T-helper 1 cell treated with Interleukin-12 subunit alpha and Interleukin-12 subunit beta and Interleukin-4 antibody, amounts not matched to agents 30 μg/mL and 1 μg/mL, for 36 hours (primary cell): ENCODE measurements around the gene MAGI1.

Experiments used
- H3K27ac Mint-ChIP-seq: one replicate; pipeline ENCODE4 v1.8.0; 2021; ENCODE audit warnings: mild to moderate bottlenecking, mixed read lengths
- H3K27me3 Mint-ChIP-seq: one replicate; pipeline ENCODE4 v1.8.0; 2021; ENCODE audit warnings: low read depth, mixed read lengths
- H3K36me3 Mint-ChIP-seq: one replicate; pipeline ENCODE4 v1.8.0; 2021; ENCODE audit warnings: low read depth, mixed read lengths
- H3K4me1 Mint-ChIP-seq: one replicate; pipeline ENCODE4 v1.8.0; 2021; ENCODE audit warnings: low read depth, mixed read lengths
- H3K4me3 Mint-ChIP-seq: one replicate; pipeline ENCODE4 v1.8.0; 2021; ENCODE audit warnings: mild to moderate bottlenecking, moderate library complexity, mixed read lengths
- H3K9me3 Mint-ChIP-seq: one replicate; pipeline ENCODE4 v1.8.0; 2021; ENCODE audit warnings: mixed read lengths

The MAGI1 gene

DNA sequence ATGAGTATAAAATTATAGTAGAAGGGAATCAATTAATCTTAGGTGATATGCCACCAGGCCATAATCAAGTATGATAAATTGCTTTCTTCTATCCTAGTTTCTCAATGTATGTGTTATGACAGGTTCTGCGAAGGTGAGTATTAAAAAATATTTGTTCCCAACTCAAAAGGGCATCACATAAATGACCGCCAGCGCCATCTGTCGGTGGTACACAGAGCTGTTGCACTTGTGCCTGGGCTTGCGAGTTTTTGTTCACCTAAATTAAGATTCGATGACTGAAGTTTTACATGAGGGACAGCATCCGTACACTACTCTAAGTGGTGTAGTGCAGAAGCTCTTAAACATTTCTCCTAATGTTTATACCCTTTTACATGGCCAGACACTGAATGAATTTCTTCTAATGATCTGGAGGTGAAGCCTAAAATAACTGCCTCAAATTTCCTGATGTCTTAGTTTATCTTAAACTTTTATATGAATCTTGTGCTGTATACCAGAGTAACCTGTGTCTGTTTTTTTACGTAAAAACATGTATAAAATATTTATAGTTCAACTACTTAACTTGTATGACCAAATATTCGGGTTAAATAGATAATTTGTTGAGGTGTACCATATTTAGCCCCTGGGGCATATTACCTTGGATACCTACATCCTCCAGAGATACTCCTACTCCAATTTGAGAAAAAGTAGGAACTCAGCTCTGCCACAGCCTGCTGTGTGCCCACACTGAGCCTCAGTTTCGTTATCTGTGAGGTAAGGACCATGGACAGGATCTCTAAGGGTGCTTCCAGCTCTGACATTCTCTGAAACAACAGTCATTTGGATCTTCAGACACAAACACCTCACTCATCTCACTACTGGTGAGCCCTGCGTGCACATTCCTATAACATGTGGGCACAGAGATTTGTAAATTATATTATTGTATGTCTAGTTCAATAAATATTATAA, 365.6 kb downstream of the MAGI1 start:
- H3K9me3 Mint-ChIP-seq: no peaks in the 10 kb centered on the region
- H3K4me1 Mint-ChIP-seq: no peaks in the 10 kb centered on the region
- H3K36me3 Mint-ChIP-seq: no peaks in the 10 kb centered on the region
- no peaks in the 10 kb centered on the region for H3K27me3 Mint-ChIP-seq
- no peak overlapping the region for H3K4me3 Mint-ChIP-seq
- no peak overlapping the region for H3K27ac Mint-ChIP-seq

- Mint-ChIP-seq H3K27me3 (no peaks in the 10 kb centered on the region), H3K9me3 (no peaks in the 10 kb centered on the region), H3K4me1 (no peaks in the 10 kb centered on the region), H3K36me3 (no peaks in the 10 kb centered on the region), H3K4me3 (no peak overlapping the region), H3K27ac (no peak overlapping the region)
These were observed 366.7 kb downstream of the MAGI1 start for GRCh38 chr3:65672061-65672460.

DNA sequence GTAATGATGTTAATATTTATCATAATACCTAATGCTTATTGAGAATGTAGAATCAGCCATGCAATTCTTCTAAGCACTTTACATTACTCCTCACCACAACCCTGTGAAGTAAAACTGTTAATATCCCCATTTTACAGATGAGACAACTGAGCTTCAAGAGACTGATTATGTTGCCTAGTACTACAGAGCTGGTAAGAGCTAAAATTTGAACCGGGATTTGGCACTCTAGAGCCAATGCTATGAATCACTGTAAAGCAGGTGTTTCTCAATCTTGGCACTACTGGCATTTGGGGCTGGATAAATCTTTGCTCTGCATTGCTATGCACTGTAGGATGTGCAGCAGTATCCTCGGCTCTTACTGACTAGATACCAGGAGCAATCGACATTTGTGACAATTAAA, 367.7 kb downstream of the MAGI1 start:
- H3K27ac Mint-ChIP-seq: no peak overlapping the region
- H3K36me3 Mint-ChIP-seq: no peaks in the 10 kb centered on the region
- H3K9me3 Mint-ChIP-seq: no peaks in the 10 kb centered on the region
- H3K27me3 Mint-ChIP-seq: no peaks in the 10 kb centered on the region
- H3K4me1 Mint-ChIP-seq: no peaks in the 10 kb centered on the region
- H3K4me3 Mint-ChIP-seq: no peak overlapping the region

- Mint-ChIP-seq H3K9me3 (no peaks in the 10 kb centered on the region), H3K27me3 (no peaks in the 10 kb centered on the region), H3K36me3 (no peaks in the 10 kb centered on the region), H3K27ac (no peak overlapping the region), H3K4me1 (no peaks in the 10 kb centered on the region), H3K4me3 (no peak overlapping the region)
These were observed 369.4 kb downstream of the MAGI1 start for GRCh38 chr3:65669163-65669875.

DNA sequence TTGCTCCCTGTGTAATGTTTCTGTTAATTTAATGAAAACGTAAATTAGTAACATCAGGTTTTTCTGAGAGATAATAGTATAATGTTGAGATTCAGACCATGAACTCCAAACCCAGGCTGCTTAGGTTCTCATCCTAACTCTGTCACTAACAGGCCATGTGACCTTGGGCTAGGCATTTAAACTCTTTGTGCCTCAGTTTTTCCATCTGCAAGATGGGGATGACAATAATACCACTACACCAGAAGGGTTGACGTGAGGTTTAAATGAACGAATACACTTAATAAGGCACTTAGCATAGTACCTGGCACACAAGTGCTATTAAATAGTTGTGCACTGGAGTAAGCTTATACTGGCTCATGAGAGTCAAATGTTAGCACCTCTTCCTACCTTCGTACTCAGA, 370.8 kb downstream of the MAGI1 start:
- H3K9me3 Mint-ChIP-seq: no peaks in the 10 kb centered on the region
- H3K4me3 Mint-ChIP-seq: no peak overlapping the region
- no peaks in the 10 kb centered on the region for H3K36me3 Mint-ChIP-seq
- H3K27me3 Mint-ChIP-seq: no peaks in the 10 kb centered on the region
- no peak overlapping the region for H3K27ac Mint-ChIP-seq
- no peaks in the 10 kb centered on the region for H3K4me1 Mint-ChIP-seq

GRCh38 chr3:65666448-65667091, 372.1 kb downstream of the MAGI1 start:
- no peaks in the 10 kb centered on the region for H3K27me3 Mint-ChIP-seq

DNA sequence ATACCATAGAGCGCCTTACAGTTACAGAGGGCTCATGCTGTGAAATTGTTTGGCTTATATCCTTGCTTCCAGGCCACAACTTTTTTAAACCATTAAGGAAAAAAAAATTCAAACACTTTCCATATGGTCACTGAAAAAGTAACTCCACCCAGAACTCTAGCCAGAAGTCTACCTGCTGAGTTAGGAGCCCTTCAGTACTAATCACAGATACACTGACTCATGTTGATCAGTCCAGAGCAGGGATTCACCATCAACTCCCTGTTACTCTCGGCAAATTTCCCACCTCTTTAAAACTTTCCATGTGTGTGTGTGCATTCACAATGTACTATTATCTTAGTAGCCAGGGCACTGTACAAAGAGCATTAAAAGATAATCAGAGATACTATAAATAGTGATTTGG, 372.8 kb downstream of the MAGI1 start:
- Mint-ChIP-seq H3K9me3 (no peaks in the 10 kb centered on the region), H3K36me3 (no peaks in the 10 kb centered on the region), H3K4me1 (no peaks in the 10 kb centered on the region), H3K4me3 (no peak overlapping the region), H3K27ac (no peak overlapping the region), H3K27me3 (no peaks in the 10 kb centered on the region)

More at GRCh38 chr3:65666448-65667091, 372.1 kb downstream of the MAGI1 start:
- no peaks in the 10 kb centered on the region for H3K4me1 Mint-ChIP-seq
- H3K9me3 Mint-ChIP-seq: no peaks in the 10 kb centered on the region
- no peak overlapping the region for H3K27ac Mint-ChIP-seq
- H3K4me3 Mint-ChIP-seq: no peak overlapping the region
- H3K36me3 Mint-ChIP-seq: no peaks in the 10 kb centered on the region

DNA sequence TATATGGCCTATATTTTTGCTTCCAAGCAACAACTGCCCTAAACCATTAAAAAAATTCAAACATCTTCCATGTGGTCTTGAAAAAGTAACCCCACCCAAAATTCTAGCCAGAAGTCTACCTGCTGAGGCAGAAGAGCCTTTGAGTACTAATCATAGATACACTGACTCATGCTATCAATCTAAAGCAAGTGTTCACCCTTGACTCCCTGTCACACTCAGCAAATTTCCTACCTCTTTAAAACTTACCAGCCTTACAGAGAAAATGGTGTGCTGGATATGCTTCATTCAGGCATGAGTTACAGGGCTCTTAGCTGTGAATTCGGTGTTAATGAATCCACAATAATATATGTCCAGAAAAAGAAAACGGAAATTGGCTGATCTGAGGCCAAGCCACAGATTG, 373.8 kb downstream of the MAGI1 start:
- Mint-ChIP-seq H3K4me1 (no peaks in the 10 kb centered on the region), H3K9me3 (peaks cover 3% of the 10 kb centered on the region), H3K27ac (no peak overlapping the region), H3K4me3 (no peak overlapping the region), H3K36me3 (no peaks in the 10 kb centered on the region), H3K27me3 (no peaks in the 10 kb centered on the region)

GRCh38 chr3:65664446-65664845, 374.3 kb downstream of the MAGI1 start:
- Mint-ChIP-seq H3K27me3 (no peaks in the 10 kb centered on the region), H3K4me3 (no peak overlapping the region), H3K27ac (no peak overlapping the region), H3K9me3 (peaks cover 4% of the 10 kb centered on the region), H3K36me3 (no peaks in the 10 kb centered on the region), H3K4me1 (no peaks in the 10 kb centered on the region)

GRCh38 chr3:65662095-65662494, 376.6 kb downstream of the MAGI1 start:
- no peak overlapping the region for H3K27ac Mint-ChIP-seq
- H3K36me3 Mint-ChIP-seq: no peaks in the 10 kb centered on the region

DNA sequence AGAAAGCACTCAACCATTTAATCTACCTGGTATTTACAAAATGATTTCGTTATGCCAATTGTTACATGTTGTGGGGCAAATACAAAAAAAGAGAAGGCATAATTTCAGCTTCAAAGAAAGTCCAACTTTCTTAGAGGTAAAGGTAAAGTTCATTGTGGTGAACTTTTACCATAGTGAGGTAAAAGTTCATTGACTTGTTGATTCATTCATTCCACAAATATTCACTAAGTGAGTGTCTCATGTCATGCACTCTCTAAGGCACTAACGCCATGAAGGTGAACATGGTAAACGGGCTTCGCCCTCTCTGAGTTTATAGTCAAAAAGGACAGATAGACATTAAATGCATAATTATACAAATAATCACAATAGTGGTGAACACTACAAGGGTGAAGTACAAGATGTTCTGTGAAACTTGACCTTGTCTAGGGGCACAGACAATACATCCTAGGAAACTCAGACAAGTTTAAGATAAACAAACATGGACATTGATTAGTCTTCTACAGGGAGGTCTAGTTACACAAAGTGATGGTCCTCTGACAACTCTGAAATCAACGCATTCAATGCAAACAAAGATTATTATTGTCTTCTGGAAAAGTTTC, 378.6 kb downstream of the MAGI1 start:
- H3K4me3 Mint-ChIP-seq: no peak overlapping the region
- H3K27me3 Mint-ChIP-seq: no peaks in the 10 kb centered on the region
- H3K4me1 Mint-ChIP-seq: no peaks in the 10 kb centered on the region
- H3K36me3 Mint-ChIP-seq: no peaks in the 10 kb centered on the region
- H3K27ac Mint-ChIP-seq: no peak overlapping the region
- peaks cover 11% of the 10 kb centered on the region for H3K9me3 Mint-ChIP-seq

More at GRCh38 chr3:65662095-65662494, 376.6 kb downstream of the MAGI1 start:
- H3K4me3 Mint-ChIP-seq: no peak overlapping the region
- H3K4me1 Mint-ChIP-seq: no peaks in the 10 kb centered on the region
- H3K9me3 Mint-ChIP-seq: peaks cover 4% of the 10 kb centered on the region
- H3K27me3 Mint-ChIP-seq: no peaks in the 10 kb centered on the region

- Mint-ChIP-seq H3K36me3 (no peaks in the 10 kb centered on the region), H3K4me3 (no peak overlapping the region), H3K4me1 (no peaks in the 10 kb centered on the region), H3K9me3 (peaks cover 11% of the 10 kb centered on the region), H3K27ac (no peak overlapping the region), H3K27me3 (no peaks in the 10 kb centered on the region)
These were observed 379.3 kb downstream of the MAGI1 start for GRCh38 chr3:65659396-65659795.

DNA sequence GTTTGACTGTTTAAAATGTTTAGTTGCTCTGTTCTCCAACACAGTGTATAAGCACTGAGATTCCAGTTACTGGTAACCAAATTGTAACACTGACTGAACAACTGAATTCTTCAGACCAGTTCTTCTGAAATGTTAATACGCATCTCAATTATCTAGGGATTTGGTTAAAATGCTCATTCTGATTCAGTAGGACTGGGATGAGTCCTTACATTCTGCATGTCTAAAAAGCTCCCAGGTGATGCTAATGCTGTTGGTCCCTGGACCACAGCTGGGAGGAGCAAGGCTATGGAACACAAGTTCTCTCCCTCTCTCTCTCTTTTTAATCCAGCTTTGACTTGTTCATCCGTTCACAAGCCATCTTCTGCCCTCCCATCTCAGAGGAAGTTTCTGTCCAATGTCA, 380.3 kb downstream of the MAGI1 start:
- Mint-ChIP-seq H3K36me3 (no peaks in the 10 kb centered on the region), H3K9me3 (peaks cover 11% of the 10 kb centered on the region), H3K27me3 (no peaks in the 10 kb centered on the region), H3K27ac (no peak overlapping the region), H3K4me1 (no peaks in the 10 kb centered on the region), H3K4me3 (no peak overlapping the region)

- H3K4me1 Mint-ChIP-seq: no peaks in the 10 kb centered on the region
- no peak overlapping the region for H3K27ac Mint-ChIP-seq
- H3K36me3 Mint-ChIP-seq: no peaks in the 10 kb centered on the region
- no peaks in the 10 kb centered on the region for H3K27me3 Mint-ChIP-seq
- peaks cover 15% of the 10 kb centered on the region for H3K9me3 Mint-ChIP-seq
- H3K4me3 Mint-ChIP-seq: no peak overlapping the region
These were observed 383.7 kb downstream of the MAGI1 start for GRCh38 chr3:65655061-65655460.
